Amniotic stem cell (primary cell): ENCODE data around the gene KLHL1.
"Not testable (repeated sequence)": the region's sequence is repeated elsewhere in the genome, so short reads cannot be mapped to it uniquely, and the experiment has no call there.

ENCODE experiments used
- DNase-seq: peaks from one replicate; lab custom pipeline; 2025; lab: John Stamatoyannopoulos, UW

The KLHL1 gene, protein sequence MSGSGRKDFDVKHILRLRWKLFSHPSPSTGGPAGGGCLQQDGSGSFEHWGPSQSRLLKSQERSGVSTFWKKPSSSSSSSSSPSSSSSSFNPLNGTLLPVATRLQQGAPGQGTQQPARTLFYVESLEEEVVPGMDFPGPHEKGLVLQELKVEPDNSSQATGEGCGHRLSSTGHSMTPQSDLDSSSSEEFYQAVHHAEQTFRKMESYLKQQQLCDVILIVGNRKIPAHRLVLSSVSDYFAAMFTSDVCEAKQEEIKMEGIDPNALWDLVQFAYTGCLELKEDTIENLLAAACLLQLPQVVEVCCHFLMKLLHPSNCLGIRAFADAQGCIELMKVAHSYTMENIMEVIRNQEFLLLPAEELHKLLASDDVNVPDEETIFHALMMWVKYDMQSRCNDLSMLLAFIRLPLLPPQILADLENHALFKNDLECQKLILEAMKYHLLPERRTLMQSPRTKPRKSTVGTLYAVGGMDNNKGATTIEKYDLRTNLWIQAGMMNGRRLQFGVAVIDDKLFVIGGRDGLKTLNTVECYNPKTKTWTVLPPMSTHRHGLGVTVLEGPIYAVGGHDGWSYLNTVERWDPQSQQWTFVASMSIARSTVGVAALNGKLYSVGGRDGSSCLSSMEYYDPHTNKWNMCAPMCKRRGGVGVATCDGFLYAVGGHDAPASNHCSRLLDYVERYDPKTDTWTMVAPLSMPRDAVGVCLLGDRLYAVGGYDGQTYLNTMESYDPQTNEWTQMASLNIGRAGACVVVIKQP

GRCh38 chr13:70108356-70109105 lies at the start of gene KLHL1:
Gene KLHL1 (minus strand): TSS chr13:70108452. CDS start chr13:70107699, 753 bp downstream.
- DNase-seq = no peak

DNA sequence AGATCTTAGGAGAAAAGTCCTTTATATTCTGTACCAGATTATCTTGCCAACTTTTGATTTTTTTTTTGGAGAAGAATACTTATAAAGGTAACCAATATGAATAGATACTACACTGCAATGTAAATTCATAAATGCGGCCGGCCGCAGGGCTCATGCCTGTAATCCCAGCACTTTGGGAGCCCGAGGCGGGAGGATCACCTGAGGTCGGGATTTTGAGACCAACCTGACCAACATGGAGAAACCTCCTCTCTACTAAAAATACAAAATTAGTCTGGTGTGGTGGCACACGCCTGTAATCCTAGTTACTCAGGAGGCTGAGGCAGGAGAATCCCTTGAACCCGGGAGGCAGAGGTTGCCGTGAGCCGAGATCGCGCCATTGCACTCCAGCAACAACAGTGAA lies 34.4 kb upstream of the KLHL1 start:
- DNase-seq = not testable (repeated sequence)

DNA sequence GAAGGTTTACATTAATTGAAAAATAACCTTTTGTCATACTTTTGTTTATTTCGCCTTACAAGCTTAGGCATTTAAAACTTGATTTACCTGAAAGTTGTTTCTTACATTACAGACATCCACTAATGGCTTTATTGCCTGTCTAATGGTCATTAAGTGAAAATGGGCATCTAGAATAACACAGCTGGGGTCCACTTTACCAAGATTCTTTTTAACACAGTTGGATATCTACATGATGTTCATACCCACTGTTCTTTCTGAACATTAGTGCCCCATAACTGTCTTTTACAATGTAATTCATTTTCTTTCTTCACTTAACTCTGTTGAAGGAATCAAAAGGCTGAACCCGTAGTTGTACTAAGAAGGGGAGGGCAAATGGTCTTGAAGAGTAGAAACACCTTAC lies 19.8 kb upstream of the KLHL1 start:
- no peak for DNase-seq

DNA sequence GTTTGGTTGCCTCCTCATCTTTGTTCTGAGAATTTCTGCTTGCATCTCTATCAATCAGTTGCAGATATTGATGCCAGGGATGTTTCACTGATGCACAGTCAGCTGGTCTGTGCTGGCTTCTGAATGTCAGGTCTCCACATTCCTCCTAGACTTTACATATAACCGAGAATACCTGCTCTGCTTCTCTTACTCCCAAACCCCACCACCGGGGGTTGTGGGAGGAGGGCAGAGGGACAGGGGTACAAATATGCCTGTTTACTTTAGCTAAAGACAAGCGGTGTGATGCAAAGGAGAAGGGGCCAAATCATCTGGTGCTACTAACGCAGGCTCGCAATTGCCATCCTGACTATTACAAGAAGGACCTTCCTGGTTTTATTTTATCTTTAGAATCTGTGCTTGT lies 17.4 kb upstream of the KLHL1 start:
- no peak for DNase-seq

DNA sequence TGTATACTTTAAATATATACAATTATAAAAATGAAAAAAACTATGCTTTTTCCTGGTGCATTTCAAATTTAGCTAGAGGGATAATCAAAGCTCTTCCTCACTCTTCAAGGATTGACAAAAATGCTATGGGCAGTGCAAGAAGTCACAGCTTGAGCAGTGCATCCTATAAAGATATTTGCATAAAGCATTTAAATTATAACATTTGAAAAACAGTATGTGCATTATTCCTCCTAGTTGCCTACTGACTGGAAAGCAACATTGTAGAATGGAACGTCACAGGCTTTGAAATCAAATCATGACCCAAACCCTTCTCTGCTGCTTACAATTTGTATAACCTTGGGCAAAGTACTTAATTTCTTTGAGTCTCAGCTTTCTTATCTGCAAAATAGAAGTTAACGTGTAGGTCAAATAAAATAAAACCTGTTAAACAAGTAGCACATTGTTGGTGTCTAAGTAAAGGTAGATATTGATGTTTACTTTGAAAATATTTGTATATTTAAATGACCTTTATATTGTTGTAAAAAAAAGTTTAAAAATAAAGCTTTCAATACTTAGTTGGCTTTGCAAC lies 9.2 kb upstream of the KLHL1 start:
- no peak for DNase-seq

DNA sequence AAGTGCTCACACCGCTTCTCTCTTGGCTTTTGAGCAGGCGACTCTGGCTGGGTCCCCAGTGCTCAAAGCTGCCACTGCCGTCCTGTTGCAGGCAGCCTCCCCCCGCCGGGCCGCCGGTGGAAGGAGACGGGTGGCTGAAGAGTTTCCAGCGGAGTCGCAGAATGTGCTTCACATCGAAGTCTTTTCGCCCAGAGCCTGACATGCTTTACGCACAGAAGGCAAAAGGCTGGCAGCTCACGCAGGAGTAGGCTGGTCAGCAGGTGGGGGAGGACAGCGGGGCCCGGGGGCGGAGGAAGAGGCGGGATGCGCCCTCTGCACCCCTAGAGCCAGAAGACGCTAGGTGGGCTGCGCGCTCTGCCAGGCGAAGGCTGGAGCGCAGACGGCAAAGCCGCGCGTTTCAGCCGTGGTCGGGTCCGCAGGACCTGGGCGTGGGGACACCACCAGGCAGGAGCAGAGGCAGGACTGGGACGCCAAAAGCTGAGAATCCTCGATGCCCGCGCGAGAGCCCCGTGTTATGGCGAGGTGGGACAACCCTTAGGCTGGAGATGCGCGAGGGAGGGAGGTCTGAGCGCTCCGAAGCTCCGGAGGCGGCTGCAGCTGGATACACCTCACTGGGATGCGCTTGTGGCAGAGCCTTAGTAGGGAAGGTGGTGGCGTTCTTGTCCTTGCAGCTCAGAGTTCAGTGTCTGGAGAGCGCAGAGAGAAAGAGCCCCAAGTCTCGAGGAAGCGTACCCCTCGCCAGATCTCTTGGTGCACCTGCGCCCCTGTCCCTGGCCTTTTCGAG lies 562 bp downstream of the KLHL1 start, which contains the start of gene ATXN8OS:
ATXN8OS (plus strand) TSS at position 329 of the 784 bp plus-strand sequence.
- DNase-seq = no peak

DNA sequence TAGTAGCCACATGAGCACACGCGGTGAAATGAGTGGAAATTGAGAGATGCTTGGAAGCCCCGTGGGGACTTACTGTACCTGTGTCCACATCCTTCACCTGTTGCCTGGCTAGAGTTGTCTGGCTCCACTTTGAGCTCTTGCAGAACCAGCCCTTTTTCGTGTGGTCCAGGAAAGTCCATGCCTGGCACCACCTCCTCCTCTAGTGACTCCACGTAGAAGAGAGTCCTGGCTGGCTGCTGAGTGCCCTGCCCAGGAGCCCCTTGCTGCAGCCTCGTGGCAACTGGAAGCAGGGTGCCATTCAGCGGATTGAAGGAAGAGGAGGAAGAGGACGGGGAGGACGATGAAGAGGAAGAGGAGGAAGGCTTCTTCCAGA lies 1.1 kb downstream of the KLHL1 start:
- no peak for DNase-seq

DNA sequence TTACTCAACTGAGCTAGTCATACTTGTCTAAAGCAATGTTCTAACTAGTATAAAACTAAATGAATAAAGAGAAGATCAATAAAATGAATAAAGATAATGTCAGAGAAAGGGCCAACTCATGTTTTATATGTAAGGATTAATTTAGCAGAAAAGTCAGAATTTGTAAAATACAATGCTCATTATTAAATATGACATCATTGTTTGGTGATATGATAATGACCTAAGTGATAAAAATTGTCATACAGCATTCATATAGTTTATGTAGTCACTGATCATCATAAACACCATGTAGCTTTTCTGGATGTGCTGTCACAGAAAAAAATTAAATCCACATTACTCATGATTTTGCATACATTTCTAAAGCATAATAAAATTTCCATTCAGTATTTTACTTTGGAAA lies 3.8 kb downstream of the KLHL1 start:
- no peak for DNase-seq

DNA sequence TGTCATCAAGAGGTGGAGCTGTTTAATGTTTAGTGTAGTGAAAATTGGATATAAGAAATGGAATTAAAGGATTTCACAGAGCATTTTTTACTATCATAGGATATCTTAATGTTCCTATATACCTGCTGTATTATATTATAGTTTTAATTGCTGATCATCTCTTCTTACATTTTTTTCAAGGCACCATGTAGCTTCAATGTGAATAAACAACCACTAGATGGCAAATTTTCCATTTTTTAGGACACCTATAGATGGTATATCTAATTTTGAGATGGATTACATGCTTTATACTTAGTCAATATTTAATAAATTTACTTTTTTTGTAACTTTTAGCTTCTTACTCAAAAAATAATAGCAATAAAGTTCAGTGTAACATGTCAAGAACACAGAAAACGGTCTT lies 9.6 kb downstream of the KLHL1 start:
- no peak for DNase-seq

DNA sequence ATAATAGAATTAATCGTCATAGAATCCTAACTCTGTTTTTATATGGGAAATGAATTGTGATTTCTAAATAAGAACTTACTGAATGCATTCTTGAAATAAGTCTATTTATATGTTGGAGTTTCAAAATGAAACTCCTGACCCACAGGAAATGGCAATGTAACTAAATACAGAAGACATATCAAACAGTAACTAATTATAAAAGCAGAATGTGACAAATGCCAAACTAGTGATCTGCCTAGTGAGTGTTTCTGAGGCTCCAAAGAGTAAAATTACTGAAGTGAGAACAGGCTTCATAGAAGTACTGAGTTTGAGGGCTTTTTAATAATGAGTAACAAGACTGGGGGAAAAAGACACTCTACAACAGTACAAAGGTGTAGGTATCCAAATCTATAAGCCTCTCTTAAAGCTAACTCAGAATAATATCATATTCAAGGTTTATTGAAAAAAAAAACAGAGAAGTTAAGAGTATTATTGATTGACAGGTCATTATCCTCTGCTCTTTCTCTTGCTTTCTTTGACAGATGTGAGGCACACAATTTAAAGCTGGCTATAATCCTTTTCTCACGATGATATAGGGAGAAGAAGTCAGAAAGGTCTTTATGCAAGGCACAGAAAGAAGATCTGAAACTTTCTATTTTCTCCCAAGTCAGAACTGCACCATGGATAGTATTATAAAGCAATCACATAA lies 18.1 kb downstream of the KLHL1 start:
- DNase-seq = no peak

- no peak for DNase-seq
These were observed 19.3 kb downstream of the KLHL1 start for GRCh38 chr13:70088926-70089325.

DNA sequence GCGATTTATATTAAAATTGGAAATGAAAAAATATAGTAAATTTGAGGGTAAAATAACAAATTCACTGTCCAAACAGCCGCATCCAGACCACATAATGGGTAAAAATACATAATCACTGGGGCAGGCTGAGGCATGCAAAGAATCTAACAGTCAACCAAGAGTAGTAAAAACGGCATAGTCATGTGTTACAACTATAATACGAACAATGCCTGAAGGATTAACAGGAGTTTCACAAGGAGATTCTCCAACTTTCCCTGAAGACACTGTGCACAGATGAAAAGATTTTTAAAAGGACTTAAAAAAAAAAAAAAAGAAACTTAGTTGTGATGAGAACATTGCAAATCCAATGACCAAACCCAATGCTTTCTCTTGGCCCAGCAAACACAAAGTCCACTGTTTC lies 21.0 kb downstream of the KLHL1 start:
- no peak for DNase-seq

DNA sequence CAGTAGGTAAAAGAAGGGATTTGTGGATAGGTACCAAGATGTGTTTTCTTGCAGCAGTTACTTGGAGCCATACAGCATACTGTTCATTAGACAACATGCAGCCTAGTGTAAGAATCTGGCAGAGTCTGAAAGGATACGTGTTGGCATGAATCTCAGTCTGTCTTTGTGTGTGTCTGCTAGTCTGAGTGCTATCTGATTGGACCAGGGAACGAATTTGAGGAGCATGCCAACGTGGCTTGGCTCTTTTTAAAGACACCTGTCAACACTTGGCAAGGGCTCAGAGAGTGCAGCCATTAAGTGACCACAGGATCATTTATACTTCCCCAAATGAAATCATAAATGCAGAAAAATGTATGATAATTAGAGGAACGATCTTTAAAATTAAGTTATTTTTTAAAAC lies 28.2 kb downstream of the KLHL1 start:
- no peak for DNase-seq

DNA sequence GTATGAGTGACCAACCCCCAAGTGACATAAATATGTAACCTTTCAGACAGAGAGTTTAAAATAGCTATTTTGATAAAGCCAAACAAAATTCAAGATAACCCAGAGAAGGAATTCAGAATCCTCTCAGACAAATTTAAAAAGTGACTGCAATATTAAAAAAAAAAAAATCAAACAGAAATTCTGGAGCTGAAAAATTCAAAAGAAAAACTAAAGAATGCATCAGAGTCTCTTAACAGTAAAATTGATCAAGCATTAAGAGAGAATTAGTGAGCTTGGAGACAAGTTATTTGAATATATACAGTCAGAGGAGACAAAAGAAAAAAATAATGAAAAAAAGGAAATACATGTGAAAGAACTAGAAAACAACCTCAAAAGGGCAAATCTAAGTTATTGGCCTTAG lies 53.7 kb downstream of the KLHL1 start:
- no peak for DNase-seq

GRCh38 chr13:70051531-70051930 lies 56.7 kb downstream of the KLHL1 start:
- no peak for DNase-seq

- DNase-seq = no peak
These were observed 64.6 kb downstream of the KLHL1 start for GRCh38 chr13:70043685-70044084.

- no peak for DNase-seq
These were observed 66.1 kb downstream of the KLHL1 start for GRCh38 chr13:70042193-70042592.

DNA sequence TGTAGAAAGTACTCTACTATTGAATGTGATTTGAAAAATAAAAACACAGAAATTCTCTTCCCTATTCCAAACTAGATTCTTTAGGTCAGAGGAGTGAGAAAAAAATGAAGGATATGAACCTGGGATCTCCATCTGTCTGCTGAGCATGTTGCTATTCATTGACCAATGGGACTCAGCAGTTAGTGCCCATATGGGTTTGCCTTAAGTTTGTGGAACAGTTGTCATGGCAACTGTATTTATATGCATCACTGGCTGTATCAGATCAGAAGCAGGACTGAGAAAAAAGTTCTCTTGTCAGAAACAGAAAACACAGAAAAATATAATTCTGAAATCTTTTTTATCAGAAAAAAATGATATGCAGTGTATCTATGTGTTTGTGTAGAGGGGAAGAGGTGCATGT lies 74.0 kb downstream of the KLHL1 start:
- no peak for DNase-seq

DNA sequence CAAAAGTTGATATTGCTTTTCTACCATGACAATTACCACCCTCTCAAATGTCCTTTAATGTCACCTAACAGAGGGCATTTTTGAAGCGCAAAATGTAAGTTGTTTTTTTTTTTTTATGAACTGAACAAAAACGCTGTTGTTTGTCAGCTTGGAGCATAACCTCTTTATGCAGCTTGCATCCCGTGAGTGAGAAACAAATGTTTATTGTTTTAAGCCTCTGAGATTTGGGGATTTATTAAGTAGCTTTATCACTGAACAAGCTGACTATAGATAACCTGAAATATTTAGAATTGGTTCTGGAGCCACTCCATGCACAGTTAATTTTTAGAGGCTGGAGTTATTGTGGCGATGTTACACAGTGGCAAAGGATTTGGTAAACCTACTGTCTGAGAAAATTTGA lies 80.7 kb downstream of the KLHL1 start:
- DNase-seq = no peak

DNA sequence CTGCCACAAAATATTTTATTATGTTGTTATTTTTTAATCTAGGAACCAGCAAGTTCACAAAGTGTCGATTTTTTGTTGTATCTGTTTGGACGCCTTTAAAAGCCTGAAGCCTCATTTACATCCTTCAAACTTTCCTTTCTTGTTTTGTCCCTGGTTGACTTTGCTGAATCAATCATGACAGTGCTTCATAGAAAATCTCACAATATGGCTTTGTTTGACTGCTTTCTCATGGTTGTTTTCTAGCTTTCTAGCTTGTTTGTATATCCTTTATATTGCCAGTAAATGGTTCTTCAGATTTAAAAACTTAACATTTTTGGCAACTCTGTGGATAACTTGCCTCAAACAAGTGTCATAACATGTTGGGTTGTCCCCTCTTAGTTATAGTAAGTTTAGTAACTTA lies 84.7 kb downstream of the KLHL1 start:
- DNase-seq = no peak

DNA sequence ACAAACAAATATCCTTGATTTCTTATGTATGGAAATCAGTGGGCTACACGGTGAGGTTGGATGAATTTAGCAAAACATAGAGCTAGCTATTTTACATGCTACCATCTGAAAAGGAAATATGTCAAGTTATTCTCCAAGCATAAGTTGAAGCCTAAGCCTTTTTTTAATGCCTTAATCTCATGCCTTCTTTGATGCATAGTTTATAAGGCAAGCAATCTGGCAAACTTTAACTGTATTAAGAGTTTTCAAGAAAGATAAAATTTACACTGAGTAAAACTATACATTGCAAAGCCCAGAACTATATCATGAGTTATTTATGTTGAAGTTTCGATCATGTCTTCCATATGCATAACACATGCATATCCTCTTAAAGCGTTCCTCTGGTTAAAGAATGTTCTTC lies 85.6 kb downstream of the KLHL1 start:
- DNase-seq = no peak
